Measurements from ENCODE around the gene NT5DC3. TPM values are rescaled to one million over a fixed set of nuclear protein-coding genes. Genes with fewer than 3 reads are reported as not detected.

NT5DC3 gene
- total RNA-seq, 1 donor from 2014 or later: 6.6 TPM

DNA sequence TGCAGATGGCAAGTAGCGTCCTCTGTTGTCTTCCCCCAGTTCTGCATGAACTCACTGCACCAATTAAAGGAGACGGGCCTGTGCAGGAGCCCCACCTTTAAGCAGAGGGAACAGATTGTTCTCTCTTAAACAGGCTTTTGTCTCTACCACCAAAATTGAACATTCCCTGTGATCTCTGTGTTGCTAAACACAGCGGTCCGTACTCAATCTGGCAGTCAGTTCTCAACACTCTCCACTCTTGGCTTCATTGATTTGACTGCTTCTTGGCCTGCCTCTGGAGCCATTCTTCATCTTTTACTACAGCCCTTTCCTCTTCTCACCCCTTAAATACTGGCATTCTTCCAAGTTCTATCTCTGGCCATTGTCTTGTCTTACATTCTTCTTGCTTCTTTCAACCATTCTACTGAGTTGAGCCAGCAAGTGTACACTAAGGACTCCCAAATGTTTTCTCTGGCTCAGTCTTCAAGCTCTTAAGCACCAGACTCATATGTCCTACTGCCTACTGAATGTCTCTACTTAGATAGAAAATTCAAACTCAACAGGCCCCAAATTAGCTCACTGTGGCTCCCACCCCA is 8.0 kb upstream of the NT5DC3 start:
- intact Hi-C loops (cut with DNase I): no loop called here
- Histone ChIP-seq H3K4me3 (no peak overlapping the region), H3K9me3 (no peaks in the 10 kb centered on the region), H3K27me3 (no peaks in the 10 kb centered on the region), H3K4me1 (peaks cover 0 to 9% of the 10 kb centered on the region in 2 donors), H3K27ac (peak overlapping the region; percentile 6 to 24), H3K36me3 (no peaks in the 10 kb centered on the region)
- TF ChIP-seq, protein P1, sequence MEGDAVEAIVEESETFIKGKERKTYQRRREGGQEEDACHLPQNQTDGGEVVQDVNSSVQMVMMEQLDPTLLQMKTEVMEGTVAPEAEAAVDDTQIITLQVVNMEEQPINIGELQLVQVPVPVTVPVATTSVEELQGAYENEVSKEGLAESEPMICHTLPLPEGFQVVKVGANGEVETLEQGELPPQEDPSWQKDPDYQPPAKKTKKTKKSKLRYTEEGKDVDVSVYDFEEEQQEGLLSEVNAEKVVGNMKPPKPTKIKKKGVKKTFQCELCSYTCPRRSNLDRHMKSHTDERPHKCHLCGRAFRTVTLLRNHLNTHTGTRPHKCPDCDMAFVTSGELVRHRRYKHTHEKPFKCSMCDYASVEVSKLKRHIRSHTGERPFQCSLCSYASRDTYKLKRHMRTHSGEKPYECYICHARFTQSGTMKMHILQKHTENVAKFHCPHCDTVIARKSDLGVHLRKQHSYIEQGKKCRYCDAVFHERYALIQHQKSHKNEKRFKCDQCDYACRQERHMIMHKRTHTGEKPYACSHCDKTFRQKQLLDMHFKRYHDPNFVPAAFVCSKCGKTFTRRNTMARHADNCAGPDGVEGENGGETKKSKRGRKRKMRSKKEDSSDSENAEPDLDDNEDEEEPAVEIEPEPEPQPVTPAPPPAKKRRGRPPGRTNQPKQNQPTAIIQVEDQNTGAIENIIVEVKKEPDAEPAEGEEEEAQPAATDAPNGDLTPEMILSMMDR (IDR thresholded peaks at IDR 0.05): no peak
- DNase-seq (ENCODE audit: low spot score in 2 of 2): no peak

DNA sequence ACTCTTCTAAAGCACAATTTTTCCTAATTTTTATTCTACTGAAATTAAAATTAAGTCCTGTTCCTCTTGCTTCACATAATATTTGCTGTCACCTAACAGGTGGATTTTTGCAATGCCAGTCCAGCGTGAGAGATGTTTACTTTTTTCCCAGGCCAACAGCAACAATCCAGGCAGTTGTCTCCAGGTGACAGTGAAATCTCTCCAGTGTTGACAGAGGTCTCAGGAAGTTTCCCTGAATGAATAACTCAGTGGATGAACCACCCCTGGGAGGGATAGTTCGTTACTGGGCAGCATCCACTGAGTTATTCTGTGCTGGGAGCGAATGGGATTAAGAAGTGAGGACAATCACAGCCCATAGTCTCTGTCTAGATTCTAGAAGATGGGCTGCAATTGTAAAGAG is 7.1 kb upstream of the NT5DC3 start:
- Histone ChIP-seq H3K4me1 (peaks cover 0 to 9% of the 10 kb centered on the region in 2 donors), H3K27ac (peak overlapping the region in 1 of 2 donors; percentile 17), H3K4me3 (no peak overlapping the region), H3K27me3 (no peaks in the 10 kb centered on the region), H3K36me3 (no peaks in the 10 kb centered on the region), H3K9me3 (no peaks in the 10 kb centered on the region)
- DNase-seq (ENCODE audit: low spot score in 2 of 2): no peak
- intact Hi-C loops (cut with DNase I): no loop called here
- TF ChIP-seq, protein P1 (IDR thresholded peaks at IDR 0.05): no peak

DNA sequence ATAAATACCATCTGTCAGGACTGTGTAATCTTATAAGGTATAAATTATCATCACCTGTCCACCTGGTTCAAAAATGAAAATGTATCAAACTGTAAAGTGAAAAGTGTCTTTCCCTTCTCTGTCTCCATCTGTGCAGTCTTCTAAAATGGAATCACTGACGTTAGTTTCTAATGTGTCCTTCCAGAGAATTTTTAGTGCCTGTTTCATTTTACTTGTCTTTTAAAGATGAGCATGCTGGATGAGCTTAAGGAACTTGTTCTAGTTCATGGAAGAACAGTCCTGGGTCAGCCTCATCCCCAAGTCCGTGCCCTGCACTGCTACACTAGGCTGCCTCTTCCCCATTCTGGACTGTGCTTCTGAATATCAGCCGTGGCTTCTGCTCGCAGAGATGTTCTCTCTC is 5.4 kb upstream of the NT5DC3 start:
- no peaks in the 10 kb centered on the region for H3K9me3 ChIP-seq
- H3K36me3 ChIP-seq: no peaks in the 10 kb centered on the region
- H3K4me3 ChIP-seq: no peak overlapping the region
- H3K27ac ChIP-seq: no peak overlapping the region
- intact Hi-C loops (cut with DNase I): no loop called here
- peaks cover 0 to 5% of the 10 kb centered on the region in 2 donors for H3K4me1 ChIP-seq
- DNase-seq (ENCODE audit: low spot score in 2 of 2): no peak
- H3K27me3 ChIP-seq: no peaks in the 10 kb centered on the region
- TF ChIP-seq, protein P1 (IDR thresholded peaks at IDR 0.05): no peak

DNA sequence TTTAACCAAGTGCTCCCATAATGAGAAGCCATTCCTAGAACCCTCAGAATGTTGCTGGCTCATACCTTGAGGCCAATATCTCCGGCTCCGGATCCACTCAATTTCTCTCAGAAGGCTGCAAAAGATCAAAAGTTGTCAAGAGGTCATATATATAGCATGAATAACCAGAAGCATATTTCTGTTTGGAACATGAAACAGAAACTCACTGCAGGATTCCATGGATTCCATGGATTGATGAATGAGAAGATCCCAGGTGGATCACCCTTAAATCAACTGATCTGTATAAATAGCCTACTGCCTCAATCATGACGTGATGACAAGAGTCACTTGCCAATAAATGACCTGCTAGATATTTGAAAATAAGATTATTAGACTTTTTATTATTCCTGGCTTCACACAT is 3.3 kb upstream of the NT5DC3 start:
- TF ChIP-seq, protein P1 (IDR thresholded peaks at IDR 0.05): no peak
- intact Hi-C loops (cut with DNase I): no loop called here
- Histone ChIP-seq H3K4me1 (peaks cover 0 to 4% of the 10 kb centered on the region in 2 donors), H3K27me3 (no peaks in the 10 kb centered on the region), H3K27ac (peak overlapping the region in 1 of 2 donors; percentile 28), H3K36me3 (no peaks in the 10 kb centered on the region), H3K9me3 (no peaks in the 10 kb centered on the region), H3K4me3 (no peak overlapping the region)
- DNase-seq (ENCODE audit: low spot score in 2 of 2): no peak

DNA sequence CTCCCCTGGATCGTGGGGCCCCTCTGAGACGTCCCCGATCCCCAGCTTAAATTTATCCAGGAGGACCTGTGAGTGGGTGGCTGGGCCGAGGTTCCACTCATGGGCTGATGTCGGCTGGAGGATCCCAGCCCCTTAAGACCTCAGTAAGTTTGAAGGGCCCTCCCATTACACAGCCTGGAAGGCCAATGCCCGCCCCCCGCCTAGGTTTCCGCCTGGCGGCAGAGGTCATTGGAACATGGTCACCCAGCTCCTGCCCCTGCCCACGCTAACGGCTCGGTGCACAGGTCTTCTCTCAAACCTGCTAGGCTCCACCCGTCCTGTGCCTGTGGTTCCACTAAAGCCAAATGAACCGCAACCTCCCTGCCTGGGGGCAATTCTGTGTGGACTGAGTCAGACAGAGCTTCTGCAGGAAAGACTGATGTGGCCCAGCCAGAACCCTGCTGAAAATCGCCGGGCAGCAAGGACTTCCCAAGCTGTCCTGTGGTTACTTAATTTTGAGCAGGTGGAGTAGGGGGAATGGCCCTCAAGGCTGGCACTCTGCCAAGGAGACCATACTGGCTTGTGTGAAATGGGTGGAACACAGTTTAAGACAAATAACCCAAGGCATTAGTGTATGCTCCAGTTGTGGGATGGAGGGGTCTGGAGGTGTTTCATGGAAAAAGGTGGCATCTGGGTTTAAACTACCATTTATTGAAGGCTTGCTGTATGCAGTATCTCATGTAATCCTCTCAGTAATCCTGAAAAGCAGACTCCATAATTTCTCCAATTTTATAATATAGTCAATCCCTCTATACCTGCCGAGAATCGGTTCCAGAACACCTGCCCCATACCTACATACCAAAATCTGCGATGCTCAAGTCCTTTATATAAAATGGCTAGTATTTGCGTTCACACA is 903 bp upstream of the NT5DC3 start:
- Histone ChIP-seq H3K9me3 (no peaks in the 10 kb centered on the region), H3K4me1 (peaks cover 0 to 3% of the 10 kb centered on the region in 2 donors), H3K27me3 (no peaks in the 10 kb centered on the region), H3K4me3 (peak overlapping the region; percentile 95 to 96), H3K27ac (peak overlapping the region; percentile 93 to 94), H3K36me3 (no peaks in the 10 kb centered on the region)
- TF ChIP-seq, protein P1 (IDR thresholded peaks at IDR 0.05): no peak
- intact Hi-C loops (cut with DNase I): loop anchor here (1.0 to 2.0 kb wide), 3 partner anchors 17 to 37 kb away; no protein-coding TSS in a partner anchor
- peak in 1 of 2 donors; percentile 72 for DNase-seq (ENCODE audit: low spot score in 2 of 2)

Measured in ascending aorta (tissue), 2 donors.